HL-60 (cell line): ENCODE measurements around the gene FOS.

Experiments used
- DNase-seq, 2 experiments: peaks; one replicate each; pipeline ENCODE4 v3.0.0-alpha.2; 2010 to 2020; ENCODE audit warnings: low read depth in 1 of 2, low spot score in 1 of 2
- H3K27ac ChIP-seq: fragments of 250-450 bp; sonication (Bioruptor Pico); replicated peaks from 2 replicates; pipeline ENCODE4 v1.5.1; 2020; ENCODE audit warnings: mild to moderate bottlenecking, moderate library complexity
- H3K27me3 ChIP-seq: fragments of 250-450 bp; sonication (Bioruptor Pico); 2 replicates; pipeline ENCODE4 v1.5.1; 2021; ENCODE audit warnings: mild to moderate bottlenecking, moderate library complexity; ENCODE audit not compliant: insufficient read depth, poor library complexity, severe bottlenecking
- H3K4me3 ChIP-seq: replicated peaks from 2 replicates; pipeline ENCODE4 v1.5.1; 2011; ENCODE audit warnings: mild to moderate bottlenecking, control low read depth, low read length; ENCODE audit not compliant: insufficient read depth
- GABPA ChIP-seq: IDR thresholded peaks from 2 replicates; pipeline ENCODE4 v1.6.1; 2012; ENCODE audit warnings: low read depth
- POLR2AphosphoS5 ChIP-seq: IDR thresholded peaks from 2 replicates; pipeline ENCODE4 v1.6.1; 2012; ENCODE audit warnings: low read depth
- SPI1 ChIP-seq: IDR thresholded peaks from 2 replicates; pipeline ENCODE4 v1.6.1; 2012; ENCODE audit warnings: low read depth, mild to moderate bottlenecking, borderline replicate concordance
- long read RNA-seq: library from polyadenylated mRNA; unstranded; transcript quantifications from one replicate; pipeline ENCODE4 v2.0.0, GENCODE V29; 2020
- TF ChIP-seq, protein P1 (sequence below): IDR thresholded peaks from one replicate; pipeline ENCODE4 v1.5.1; 2011; ENCODE audit warnings: low read length, control low read depth, inconsistent platforms; ENCODE audit not compliant: insufficient read depth
- TF ChIP-seq, protein P2 (sequence below): IDR thresholded peaks from 2 replicates; pipeline ENCODE4 v1.6.1; 2012; ENCODE audit warnings: low read depth; ENCODE audit not compliant: insufficient replicate concordance

FOS gene
- long read RNA-seq, partial matches to known transcripts, result 0 of 1 reads
- long read RNA-seq, other reads (novel, unspliced or antisense), result 0 of 1 reads

DNA sequence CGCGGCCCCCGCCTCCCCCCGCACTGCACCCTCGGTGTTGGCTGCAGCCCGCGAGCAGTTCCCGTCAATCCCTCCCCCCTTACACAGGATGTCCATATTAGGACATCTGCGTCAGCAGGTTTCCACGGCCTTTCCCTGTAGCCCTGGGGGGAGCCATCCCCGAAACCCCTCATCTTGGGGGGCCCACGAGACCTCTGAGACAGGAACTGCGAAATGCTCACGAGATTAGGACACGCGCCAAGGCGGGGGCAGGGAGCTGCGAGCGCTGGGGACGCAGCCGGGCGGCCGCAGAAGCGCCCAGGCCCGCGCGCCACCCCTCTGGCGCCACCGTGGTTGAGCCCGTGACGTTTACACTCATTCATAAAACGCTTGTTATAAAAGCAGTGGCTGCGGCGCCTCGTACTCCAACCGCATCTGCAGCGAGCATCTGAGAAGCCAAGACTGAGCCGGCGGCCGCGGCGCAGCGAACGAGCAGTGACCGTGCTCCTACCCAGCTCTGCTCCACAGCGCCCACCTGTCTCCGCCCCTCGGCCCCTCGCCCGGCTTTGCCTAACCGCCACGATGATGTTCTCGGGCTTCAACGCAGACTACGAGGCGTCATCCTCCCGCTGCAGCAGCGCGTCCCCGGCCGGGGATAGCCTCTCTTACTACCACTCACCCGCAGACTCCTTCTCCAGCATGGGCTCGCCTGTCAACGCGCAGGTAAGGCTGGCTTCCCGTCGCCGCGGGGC lies at the start of gene FOS:
Gene FOS, plus strand, starts transcription at position 407 of the 731 bp plus-strand sequence. Its CDS starts 155 bp downstream, at position 562.
- Histone ChIP-seq H3K27ac (peak within 1 kb of the TSS; percentile 90), H3K27me3 (no peaks in the 10 kb centered on the region), H3K4me3 (peak within 1 kb of the TSS; percentile 62)
- TF ChIP-seq, protein P1, sequence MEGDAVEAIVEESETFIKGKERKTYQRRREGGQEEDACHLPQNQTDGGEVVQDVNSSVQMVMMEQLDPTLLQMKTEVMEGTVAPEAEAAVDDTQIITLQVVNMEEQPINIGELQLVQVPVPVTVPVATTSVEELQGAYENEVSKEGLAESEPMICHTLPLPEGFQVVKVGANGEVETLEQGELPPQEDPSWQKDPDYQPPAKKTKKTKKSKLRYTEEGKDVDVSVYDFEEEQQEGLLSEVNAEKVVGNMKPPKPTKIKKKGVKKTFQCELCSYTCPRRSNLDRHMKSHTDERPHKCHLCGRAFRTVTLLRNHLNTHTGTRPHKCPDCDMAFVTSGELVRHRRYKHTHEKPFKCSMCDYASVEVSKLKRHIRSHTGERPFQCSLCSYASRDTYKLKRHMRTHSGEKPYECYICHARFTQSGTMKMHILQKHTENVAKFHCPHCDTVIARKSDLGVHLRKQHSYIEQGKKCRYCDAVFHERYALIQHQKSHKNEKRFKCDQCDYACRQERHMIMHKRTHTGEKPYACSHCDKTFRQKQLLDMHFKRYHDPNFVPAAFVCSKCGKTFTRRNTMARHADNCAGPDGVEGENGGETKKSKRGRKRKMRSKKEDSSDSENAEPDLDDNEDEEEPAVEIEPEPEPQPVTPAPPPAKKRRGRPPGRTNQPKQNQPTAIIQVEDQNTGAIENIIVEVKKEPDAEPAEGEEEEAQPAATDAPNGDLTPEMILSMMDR, result no peak
- TF ChIP-seq, protein P2, sequence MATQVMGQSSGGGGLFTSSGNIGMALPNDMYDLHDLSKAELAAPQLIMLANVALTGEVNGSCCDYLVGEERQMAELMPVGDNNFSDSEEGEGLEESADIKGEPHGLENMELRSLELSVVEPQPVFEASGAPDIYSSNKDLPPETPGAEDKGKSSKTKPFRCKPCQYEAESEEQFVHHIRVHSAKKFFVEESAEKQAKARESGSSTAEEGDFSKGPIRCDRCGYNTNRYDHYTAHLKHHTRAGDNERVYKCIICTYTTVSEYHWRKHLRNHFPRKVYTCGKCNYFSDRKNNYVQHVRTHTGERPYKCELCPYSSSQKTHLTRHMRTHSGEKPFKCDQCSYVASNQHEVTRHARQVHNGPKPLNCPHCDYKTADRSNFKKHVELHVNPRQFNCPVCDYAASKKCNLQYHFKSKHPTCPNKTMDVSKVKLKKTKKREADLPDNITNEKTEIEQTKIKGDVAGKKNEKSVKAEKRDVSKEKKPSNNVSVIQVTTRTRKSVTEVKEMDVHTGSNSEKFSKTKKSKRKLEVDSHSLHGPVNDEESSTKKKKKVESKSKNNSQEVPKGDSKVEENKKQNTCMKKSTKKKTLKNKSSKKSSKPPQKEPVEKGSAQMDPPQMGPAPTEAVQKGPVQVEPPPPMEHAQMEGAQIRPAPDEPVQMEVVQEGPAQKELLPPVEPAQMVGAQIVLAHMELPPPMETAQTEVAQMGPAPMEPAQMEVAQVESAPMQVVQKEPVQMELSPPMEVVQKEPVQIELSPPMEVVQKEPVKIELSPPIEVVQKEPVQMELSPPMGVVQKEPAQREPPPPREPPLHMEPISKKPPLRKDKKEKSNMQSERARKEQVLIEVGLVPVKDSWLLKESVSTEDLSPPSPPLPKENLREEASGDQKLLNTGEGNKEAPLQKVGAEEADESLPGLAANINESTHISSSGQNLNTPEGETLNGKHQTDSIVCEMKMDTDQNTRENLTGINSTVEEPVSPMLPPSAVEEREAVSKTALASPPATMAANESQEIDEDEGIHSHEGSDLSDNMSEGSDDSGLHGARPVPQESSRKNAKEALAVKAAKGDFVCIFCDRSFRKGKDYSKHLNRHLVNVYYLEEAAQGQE, result peak; percentile 48
- TF ChIP-seq POLR2AphosphoS5, result peak; percentile 88
- DNase-seq, result peak in 1 of 2 experiments; percentile 85

DNA sequence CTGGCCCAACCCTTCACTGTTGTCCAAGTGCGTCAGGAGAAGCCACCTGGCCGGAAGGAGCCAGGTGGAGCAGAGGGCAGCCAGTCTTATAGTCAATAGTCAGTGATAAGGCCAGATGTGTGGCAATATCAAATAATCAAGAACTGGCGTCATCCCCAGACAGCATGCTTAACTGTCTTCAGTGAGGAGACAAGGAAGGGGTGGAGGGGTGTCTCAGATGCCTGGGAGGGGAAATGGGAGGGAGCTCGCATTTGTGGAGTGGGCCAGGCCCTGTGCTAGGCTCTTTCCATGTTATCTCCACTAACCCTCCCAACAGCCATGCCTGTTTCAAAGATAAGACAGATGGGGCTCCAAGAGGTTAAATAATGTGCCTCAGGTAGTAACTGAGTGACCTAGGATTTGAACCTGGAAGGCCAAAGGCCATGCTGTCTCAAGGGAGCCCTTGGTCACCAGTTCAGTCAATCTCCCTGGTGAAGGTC lies 48.9 kb upstream of the FOS start:
- no peak for DNase-seq
- Histone ChIP-seq H3K4me3 (no peak overlapping the region), H3K27ac (no peak overlapping the region; the same call in 1 of the 2 replicates), H3K27me3 (no peaks in the 10 kb centered on the region)
- TF ChIP-seq POLR2AphosphoS5, result no peak
- TF ChIP-seq, protein P2, result no peak
- TF ChIP-seq GABPA, result no peak
- TF ChIP-seq, protein P1, result no peak

DNA sequence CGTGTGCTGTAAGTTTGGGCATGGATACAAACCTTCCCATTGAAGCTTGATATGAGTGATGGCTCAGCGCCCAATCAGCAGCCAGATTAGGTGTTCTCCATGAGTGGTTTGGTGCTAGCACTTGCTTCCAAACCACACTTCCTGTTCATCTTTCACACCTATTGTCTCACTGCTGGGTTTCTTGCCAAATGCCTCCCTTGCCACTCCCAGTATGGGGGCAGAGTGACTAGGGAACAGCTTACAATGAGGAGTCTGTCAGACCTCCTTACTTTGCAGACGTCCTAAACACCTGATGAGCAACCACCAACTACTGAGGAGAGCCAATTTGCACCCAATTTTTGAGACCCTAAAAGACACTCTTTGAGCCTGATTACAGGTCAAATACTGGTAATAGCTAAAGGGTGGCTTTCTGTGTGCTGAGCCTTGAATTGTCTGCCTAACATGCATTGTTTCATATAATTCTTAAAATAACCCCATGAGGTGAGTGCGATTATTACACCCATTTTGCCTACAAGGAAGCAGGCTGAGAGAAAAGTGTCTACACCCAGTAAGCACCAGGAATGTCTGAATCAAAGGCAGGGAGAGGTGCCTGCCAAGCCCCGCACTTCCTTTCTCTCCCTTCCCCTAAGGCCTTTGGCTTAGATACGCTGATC lies 48.4 kb upstream of the FOS start:
- Histone ChIP-seq H3K4me3 (no peak overlapping the region), H3K27ac (peak overlapping the region; percentile 28; the same call in 1 of the 2 replicates), H3K27me3 (no peaks in the 10 kb centered on the region)
- TF ChIP-seq, protein P2, result no peak
- TF ChIP-seq GABPA (no peak), POLR2AphosphoS5 (no peak), SPI1 (no peak)
- TF ChIP-seq, protein P1, result no peak
- peak in 1 of 2 experiments; percentile 58 for DNase-seq
